HCT116 (cell line): ENCODE measurements around the gene MAP3K4.

ENCODE experiments used
- CEBPB ChIP-seq: IDR thresholded peaks from 2 replicates; pipeline ENCODE4 v1.6.1; 2012; ENCODE audit warnings: low read depth
- EZH2phosphoT487 ChIP-seq: fragments of 200-600 bp; IDR thresholded peaks from 2 replicates; pipeline ENCODE4 v1.6.1; 2018; ENCODE audit warnings: antibody characterized with exemption, borderline replicate concordance
- JUND ChIP-seq: IDR thresholded peaks from 2 replicates; pipeline ENCODE4 v1.6.1; 2012
- POLR2A ChIP-seq: IDR thresholded peaks from 2 replicates; pipeline ENCODE4 v1.7.0; 2011; ENCODE audit warnings: borderline replicate concordance; ENCODE audit not compliant: insufficient read depth, insufficient read length; ENCODE audit errors: extremely low read depth
- POLR2AphosphoS5 ChIP-seq: IDR thresholded peaks from 2 replicates; pipeline ENCODE4 v1.6.1; 2011; ENCODE audit warnings: mild to moderate bottlenecking, low read depth, low read length, moderate library complexity
- RAD21 ChIP-seq: IDR thresholded peaks from 2 replicates; pipeline ENCODE4 v1.6.1; 2012; ENCODE audit warnings: low read depth, mild to moderate bottlenecking
- SP1 ChIP-seq: IDR thresholded peaks from 2 replicates; pipeline ENCODE4 v1.6.1; 2012; ENCODE audit warnings: low read depth
- TCF7L2 ChIP-seq: IDR thresholded peaks from 2 replicates; pipeline ENCODE4 v1.7.0; 2011; ENCODE audit warnings: borderline replicate concordance, inconsistent platforms; ENCODE audit not compliant: insufficient read depth, insufficient read length; ENCODE audit errors: extremely low read depth
- YY1 ChIP-seq: IDR thresholded peaks from 2 replicates; pipeline ENCODE4 v1.6.1; 2011; ENCODE audit warnings: low read length, low read depth, moderate library complexity, mild to moderate bottlenecking; ENCODE audit not compliant: insufficient replicate concordance; ENCODE audit errors: extremely low read depth
- ZFX ChIP-seq: fragments of 450-650 bp; IDR thresholded peaks from 2 replicates; pipeline ENCODE4 v1.6.1; 2017
- ZNF274 ChIP-seq: fragments of 200-500 bp; sonication (Bioruptor generic); IDR thresholded peaks from 2 replicates; pipeline ENCODE4 v1.6.1; 2014; ENCODE audit warnings: mild to moderate bottlenecking, low read depth, low read length, inconsistent platforms
- TF ChIP-seq, protein P1 (sequence below), 3 experiments: fragments of 200-600 bp in 1 of 3; sonication (generic) in 1 of 3; IDR thresholded peaks in 2 of 3; conservative IDR thresholded peaks in 1 of 3; 2 replicates each; pipeline ENCODE4 v1.5.1; 2012 to 2017; ENCODE audit warnings: low read depth in 2 of 3, low read length in 2 of 3, antibody characterized with exemption in 1 of 3, borderline replicate concordance in 1 of 3, control low read depth in 1 of 3, mild to moderate bottlenecking in 1 of 3, mixed read lengths in 1 of 3, mixed run types in 1 of 3, moderate library complexity in 1 of 3; ENCODE audit not compliant: insufficient read depth in 1 of 3
- TF ChIP-seq, protein P2 (sequence below): IDR thresholded peaks from 2 replicates; pipeline ENCODE4 v1.6.1; 2012; ENCODE audit warnings: low read depth

- TF ChIP-seq, protein P1, sequence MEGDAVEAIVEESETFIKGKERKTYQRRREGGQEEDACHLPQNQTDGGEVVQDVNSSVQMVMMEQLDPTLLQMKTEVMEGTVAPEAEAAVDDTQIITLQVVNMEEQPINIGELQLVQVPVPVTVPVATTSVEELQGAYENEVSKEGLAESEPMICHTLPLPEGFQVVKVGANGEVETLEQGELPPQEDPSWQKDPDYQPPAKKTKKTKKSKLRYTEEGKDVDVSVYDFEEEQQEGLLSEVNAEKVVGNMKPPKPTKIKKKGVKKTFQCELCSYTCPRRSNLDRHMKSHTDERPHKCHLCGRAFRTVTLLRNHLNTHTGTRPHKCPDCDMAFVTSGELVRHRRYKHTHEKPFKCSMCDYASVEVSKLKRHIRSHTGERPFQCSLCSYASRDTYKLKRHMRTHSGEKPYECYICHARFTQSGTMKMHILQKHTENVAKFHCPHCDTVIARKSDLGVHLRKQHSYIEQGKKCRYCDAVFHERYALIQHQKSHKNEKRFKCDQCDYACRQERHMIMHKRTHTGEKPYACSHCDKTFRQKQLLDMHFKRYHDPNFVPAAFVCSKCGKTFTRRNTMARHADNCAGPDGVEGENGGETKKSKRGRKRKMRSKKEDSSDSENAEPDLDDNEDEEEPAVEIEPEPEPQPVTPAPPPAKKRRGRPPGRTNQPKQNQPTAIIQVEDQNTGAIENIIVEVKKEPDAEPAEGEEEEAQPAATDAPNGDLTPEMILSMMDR (IDR thresholded peaks at IDR 0.05 in 2 of 3, conservative IDR thresholded peaks at IDR 0.05 in 1 of 3; ENCODE audit: borderline replicate concordance in 1 of 3, insufficient read depth in 1 of 3, low read depth in 2 of 3, low read length in 2 of 3): no peak
- TF ChIP-seq ZNF274: no peak
- no peak for TF ChIP-seq ZFX
- no peak for TF ChIP-seq SP1
- no peak for TF ChIP-seq EZH2phosphoT487
- TF ChIP-seq POLR2A: no peak
- no peak for TF ChIP-seq JUND
- no peak for TF ChIP-seq RAD21
- no peak for TF ChIP-seq YY1
- TF ChIP-seq CEBPB: no peak
- no peak for TF ChIP-seq POLR2AphosphoS5
- no peak for TF ChIP-seq TCF7L2
- TF ChIP-seq, protein P2, sequence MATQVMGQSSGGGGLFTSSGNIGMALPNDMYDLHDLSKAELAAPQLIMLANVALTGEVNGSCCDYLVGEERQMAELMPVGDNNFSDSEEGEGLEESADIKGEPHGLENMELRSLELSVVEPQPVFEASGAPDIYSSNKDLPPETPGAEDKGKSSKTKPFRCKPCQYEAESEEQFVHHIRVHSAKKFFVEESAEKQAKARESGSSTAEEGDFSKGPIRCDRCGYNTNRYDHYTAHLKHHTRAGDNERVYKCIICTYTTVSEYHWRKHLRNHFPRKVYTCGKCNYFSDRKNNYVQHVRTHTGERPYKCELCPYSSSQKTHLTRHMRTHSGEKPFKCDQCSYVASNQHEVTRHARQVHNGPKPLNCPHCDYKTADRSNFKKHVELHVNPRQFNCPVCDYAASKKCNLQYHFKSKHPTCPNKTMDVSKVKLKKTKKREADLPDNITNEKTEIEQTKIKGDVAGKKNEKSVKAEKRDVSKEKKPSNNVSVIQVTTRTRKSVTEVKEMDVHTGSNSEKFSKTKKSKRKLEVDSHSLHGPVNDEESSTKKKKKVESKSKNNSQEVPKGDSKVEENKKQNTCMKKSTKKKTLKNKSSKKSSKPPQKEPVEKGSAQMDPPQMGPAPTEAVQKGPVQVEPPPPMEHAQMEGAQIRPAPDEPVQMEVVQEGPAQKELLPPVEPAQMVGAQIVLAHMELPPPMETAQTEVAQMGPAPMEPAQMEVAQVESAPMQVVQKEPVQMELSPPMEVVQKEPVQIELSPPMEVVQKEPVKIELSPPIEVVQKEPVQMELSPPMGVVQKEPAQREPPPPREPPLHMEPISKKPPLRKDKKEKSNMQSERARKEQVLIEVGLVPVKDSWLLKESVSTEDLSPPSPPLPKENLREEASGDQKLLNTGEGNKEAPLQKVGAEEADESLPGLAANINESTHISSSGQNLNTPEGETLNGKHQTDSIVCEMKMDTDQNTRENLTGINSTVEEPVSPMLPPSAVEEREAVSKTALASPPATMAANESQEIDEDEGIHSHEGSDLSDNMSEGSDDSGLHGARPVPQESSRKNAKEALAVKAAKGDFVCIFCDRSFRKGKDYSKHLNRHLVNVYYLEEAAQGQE: no peak
Observed at GRCh38 chr6:161095916-161096315, 104.3 kb downstream of the MAP3K4 start.
